ENCODE measurements around the gene PLA2G2C.

PLA2G2C gene

DNA sequence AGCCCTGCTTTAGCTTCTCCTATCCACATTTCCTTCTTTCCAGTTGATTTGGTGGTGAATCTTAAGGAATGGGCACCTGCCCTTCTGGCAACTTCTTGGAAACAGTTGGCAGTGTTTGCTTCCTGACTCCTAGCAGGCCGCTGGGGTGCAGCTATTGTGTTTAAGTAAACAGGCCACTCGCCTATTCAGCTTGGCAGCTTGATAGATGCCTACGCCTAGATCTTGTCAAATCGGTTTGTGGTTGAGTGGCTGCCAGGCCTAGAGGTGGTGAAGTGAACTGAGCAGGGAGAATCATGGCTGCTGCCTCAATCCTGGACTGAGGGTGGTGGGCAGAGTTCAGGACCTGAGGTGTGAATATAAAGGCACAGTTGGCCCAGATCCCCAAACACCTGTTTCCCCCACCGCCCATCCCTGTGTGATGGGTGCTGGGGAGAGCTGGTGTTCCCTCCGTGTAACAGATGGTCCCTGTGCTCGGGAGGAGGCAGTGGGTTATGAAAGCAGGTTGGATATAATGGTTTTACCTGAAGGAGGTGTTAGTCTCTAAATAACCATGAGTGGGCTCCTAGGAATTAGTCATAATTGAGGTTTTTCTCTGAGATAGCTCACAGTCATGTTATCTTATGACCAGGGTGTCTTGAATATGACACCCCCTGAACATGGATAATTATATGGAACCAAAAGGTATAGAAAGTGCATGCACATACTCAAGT lies 940 bp upstream of the PLA2G2C start:
- Histone ChIP-seq H3K27me3 (ENCODE audit: insufficient read depth, poor library complexity, severe bottlenecking) (no peaks in the 10 kb centered on the region), H3K27ac (replicated peaks) (no peak overlapping the region), H3K4me3 (replicated peaks; ENCODE audit: insufficient read depth, low read length) (no peak overlapping the region)
- peak in 1 of 2 experiments; percentile 22 for DNase-seq (ENCODE audit: low read depth in 1 of 2, low spot score in 1 of 2)
- TF ChIP-seq, protein P1, sequence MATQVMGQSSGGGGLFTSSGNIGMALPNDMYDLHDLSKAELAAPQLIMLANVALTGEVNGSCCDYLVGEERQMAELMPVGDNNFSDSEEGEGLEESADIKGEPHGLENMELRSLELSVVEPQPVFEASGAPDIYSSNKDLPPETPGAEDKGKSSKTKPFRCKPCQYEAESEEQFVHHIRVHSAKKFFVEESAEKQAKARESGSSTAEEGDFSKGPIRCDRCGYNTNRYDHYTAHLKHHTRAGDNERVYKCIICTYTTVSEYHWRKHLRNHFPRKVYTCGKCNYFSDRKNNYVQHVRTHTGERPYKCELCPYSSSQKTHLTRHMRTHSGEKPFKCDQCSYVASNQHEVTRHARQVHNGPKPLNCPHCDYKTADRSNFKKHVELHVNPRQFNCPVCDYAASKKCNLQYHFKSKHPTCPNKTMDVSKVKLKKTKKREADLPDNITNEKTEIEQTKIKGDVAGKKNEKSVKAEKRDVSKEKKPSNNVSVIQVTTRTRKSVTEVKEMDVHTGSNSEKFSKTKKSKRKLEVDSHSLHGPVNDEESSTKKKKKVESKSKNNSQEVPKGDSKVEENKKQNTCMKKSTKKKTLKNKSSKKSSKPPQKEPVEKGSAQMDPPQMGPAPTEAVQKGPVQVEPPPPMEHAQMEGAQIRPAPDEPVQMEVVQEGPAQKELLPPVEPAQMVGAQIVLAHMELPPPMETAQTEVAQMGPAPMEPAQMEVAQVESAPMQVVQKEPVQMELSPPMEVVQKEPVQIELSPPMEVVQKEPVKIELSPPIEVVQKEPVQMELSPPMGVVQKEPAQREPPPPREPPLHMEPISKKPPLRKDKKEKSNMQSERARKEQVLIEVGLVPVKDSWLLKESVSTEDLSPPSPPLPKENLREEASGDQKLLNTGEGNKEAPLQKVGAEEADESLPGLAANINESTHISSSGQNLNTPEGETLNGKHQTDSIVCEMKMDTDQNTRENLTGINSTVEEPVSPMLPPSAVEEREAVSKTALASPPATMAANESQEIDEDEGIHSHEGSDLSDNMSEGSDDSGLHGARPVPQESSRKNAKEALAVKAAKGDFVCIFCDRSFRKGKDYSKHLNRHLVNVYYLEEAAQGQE (IDR thresholded peaks at IDR 0.05; ENCODE audit: insufficient replicate concordance, low read depth), result no peak
- TF ChIP-seq POLR2AphosphoS5 (IDR thresholded peaks at IDR 0.05; ENCODE audit: low read depth) (no peak), SPI1 (IDR thresholded peaks at IDR 0.05; ENCODE audit: borderline replicate concordance, low read depth) (no peak), GABPA (IDR thresholded peaks at IDR 0.05; ENCODE audit: low read depth) (no peak)
- TF ChIP-seq, protein P2, sequence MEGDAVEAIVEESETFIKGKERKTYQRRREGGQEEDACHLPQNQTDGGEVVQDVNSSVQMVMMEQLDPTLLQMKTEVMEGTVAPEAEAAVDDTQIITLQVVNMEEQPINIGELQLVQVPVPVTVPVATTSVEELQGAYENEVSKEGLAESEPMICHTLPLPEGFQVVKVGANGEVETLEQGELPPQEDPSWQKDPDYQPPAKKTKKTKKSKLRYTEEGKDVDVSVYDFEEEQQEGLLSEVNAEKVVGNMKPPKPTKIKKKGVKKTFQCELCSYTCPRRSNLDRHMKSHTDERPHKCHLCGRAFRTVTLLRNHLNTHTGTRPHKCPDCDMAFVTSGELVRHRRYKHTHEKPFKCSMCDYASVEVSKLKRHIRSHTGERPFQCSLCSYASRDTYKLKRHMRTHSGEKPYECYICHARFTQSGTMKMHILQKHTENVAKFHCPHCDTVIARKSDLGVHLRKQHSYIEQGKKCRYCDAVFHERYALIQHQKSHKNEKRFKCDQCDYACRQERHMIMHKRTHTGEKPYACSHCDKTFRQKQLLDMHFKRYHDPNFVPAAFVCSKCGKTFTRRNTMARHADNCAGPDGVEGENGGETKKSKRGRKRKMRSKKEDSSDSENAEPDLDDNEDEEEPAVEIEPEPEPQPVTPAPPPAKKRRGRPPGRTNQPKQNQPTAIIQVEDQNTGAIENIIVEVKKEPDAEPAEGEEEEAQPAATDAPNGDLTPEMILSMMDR (IDR thresholded peaks at IDR 0.05; ENCODE audit: insufficient read depth, low read length), result no peak

DNA sequence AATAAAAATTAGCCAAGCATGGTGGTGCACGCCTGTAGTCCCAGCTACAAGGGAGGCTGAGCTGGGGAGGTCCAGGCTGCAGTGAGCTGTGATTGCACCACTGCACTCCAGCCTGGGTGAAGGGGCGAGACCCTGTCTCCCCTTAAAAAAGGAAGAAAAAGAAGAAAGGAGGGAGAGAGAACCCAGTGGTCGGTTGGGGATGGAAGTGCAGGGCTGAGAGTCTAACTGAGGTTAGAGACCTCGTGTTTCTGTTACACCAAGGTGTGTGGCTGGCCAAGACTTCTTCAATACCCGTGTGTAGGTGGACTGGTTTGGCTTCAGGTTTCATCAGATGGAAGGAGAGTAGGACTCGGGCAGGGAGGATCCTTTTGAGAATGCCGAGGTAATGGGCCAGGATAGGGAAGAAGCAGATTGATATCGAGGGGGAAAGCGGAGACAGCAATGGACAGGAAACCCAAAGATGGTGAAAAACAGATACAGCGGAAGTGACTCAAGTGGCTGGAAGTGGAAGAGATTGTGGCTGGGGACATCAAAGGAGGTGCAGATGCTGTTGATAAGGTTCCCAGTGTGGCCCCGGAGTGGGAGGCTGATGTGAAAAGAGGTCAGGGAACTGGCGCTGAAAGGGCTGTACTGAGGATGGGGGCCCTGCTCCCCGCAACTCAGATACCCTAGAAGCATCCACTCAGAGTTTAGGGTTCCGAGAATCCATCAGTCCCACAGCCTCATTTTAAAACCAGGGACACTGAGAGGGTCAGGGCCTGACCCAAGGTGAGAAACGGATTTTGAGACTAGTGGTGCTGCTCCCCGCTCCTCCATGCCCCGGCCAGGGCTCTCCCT lies 1.1 kb downstream of the PLA2G2C start:
- DNase-seq (ENCODE audit: low read depth in 1 of 2, low spot score in 1 of 2), result peak; percentile 63 to 72
- TF ChIP-seq POLR2AphosphoS5 (IDR thresholded peaks at IDR 0.05; ENCODE audit: low read depth) (0 out of 2 replicates have a peak, but pooled peaks have one; percentile 23), SPI1 (IDR thresholded peaks at IDR 0.05; ENCODE audit: borderline replicate concordance, low read depth) (peak; percentile 66), GABPA (IDR thresholded peaks at IDR 0.05; ENCODE audit: low read depth) (peak; percentile 42; the same call in 1 of the 2 replicates)
- TF ChIP-seq, protein P2 (IDR thresholded peaks at IDR 0.05; ENCODE audit: insufficient read depth, low read length), result no peak
- TF ChIP-seq, protein P1 (IDR thresholded peaks at IDR 0.05; ENCODE audit: insufficient replicate concordance, low read depth), result no peak
- H3K27me3 ChIP-seq (ENCODE audit: insufficient read depth, poor library complexity, severe bottlenecking), result no peaks in the 10 kb centered on the region
- H3K27ac ChIP-seq (replicated peaks), result peak overlapping the region; percentile 49
- H3K4me3 ChIP-seq (replicated peaks; ENCODE audit: insufficient read depth, low read length), result no peak overlapping the region

DNA sequence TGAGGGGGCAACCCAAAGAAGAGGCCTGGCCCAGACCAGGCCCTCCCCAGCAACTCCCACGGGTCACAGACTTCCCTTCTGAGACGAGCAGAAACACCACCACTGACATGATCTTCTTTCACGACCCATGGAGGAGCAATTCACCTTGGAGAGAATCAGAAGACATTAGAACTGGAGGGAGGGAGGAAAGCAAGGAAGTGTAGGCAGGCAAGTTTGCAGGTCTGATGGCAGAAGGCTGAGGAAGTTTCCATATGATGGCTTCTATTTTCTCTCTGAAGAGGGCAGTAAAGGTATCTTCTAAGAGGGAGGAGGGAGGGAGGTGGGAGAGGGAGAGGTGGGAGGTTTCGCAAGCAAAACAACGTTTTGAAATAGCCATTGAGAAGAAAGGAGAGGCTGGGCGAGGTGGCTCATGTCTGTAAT lies 1.8 kb downstream of the PLA2G2C start:
- DNase-seq (ENCODE audit: low read depth in 1 of 2, low spot score in 1 of 2), result peak; percentile 64 to 87
- Histone ChIP-seq H3K4me3 (replicated peaks; ENCODE audit: insufficient read depth, low read length) (no peak overlapping the region), H3K27me3 (ENCODE audit: insufficient read depth, poor library complexity, severe bottlenecking) (no peaks in the 10 kb centered on the region), H3K27ac (replicated peaks) (peak overlapping the region; percentile 49)
- peak; percentile 51; the same call in 1 of the 2 replicates for TF ChIP-seq SPI1 (IDR thresholded peaks at IDR 0.05; ENCODE audit: borderline replicate concordance, low read depth)
- TF ChIP-seq GABPA (IDR thresholded peaks at IDR 0.05; ENCODE audit: low read depth), result no peak
- TF ChIP-seq, protein P2 (IDR thresholded peaks at IDR 0.05; ENCODE audit: insufficient read depth, low read length), result no peak
- TF ChIP-seq POLR2AphosphoS5 (IDR thresholded peaks at IDR 0.05; ENCODE audit: low read depth), result no peak
- TF ChIP-seq, protein P1 (IDR thresholded peaks at IDR 0.05; ENCODE audit: insufficient replicate concordance, low read depth), result no peak
